PC-3 (cell line): Measurements from ENCODE around the gene KANSL2.

Experiments
- CTCF ChIP-seq: fragments of 300-600 bp; sonication (generic); conservative IDR thresholded peaks from 2 replicates; pipeline ENCODE4 v1.5.1; 2017; ENCODE audit warnings: antibody characterized with exemption, low read depth, mild to moderate bottlenecking, low read length
- EZH2 ChIP-seq: fragments of 300-600 bp; sonication (generic); IDR thresholded peaks from one replicate; pipeline ENCODE4 v1.6.1; 2017; ENCODE audit warnings: antibody characterized with exemption, mild to moderate bottlenecking, low read length; ENCODE audit not compliant: unreplicated experiment
- EZH2phosphoT487 ChIP-seq: fragments of 300-600 bp; sonication (generic); IDR thresholded peaks from 2 replicates; pipeline ENCODE4 v1.6.1; 2018; ENCODE audit warnings: mild to moderate bottlenecking, antibody characterized with exemption, low read length, borderline replicate concordance

GRCh38 chr12:48716168-48716492, 34.1 kb upstream of the KANSL2 start:
- no peak for TF ChIP-seq CTCF
- TF ChIP-seq EZH2, result no peak
- no peak for TF ChIP-seq EZH2phosphoT487
